Ovary (tissue), 9 donors: ENCODE data around the gene CARMIL3. TPM values are rescaled to one million over a fixed set of nuclear protein-coding genes. Genes with fewer than 3 reads are reported as not detected.
A peak's percentile ranks its signal among the peaks of the same experiment; 100 is the strongest.
"Not testable (repeated sequence)": the region's sequence is repeated elsewhere in the genome, so short reads cannot be mapped to it uniquely, and the experiment has no call there.

Experiments used
- DNase-seq, 5 donors: peaks; one replicate each; pipeline ENCODE4 v3.0.0-alpha.2; 2019 to 2020
- H3K27ac ChIP-seq, 2 donors: fragments of 200-600 bp; one replicate each; pipeline versions ENCODE4 v1.5.1 to v1.8.0; 2019 to 2022
- H3K27me3 ChIP-seq: fragments of 200-600 bp; one replicate; pipeline ENCODE4 v1.8.0; 2022
- H3K36me3 ChIP-seq: fragments of 200-600 bp; sonication (generic); one replicate; pipeline ENCODE4 v1.5.1; 2019
- H3K4me1 ChIP-seq: one replicate; pipeline ENCODE4 v1.8.1; 2013; ENCODE audit warnings: mild to moderate bottlenecking, moderate library complexity; ENCODE audit not compliant: insufficient read depth
- H3K4me3 ChIP-seq: fragments of 200-600 bp; sonication (generic); one replicate; pipeline ENCODE4 v1.5.1; 2017
- H3K9me3 ChIP-seq, 2 donors: fragments of 200-600 bp in 1 of 2; sonication (generic) in 1 of 2; one replicate each; pipeline versions ENCODE4 v1.5.1 to v1.8.1; 2013 to 2019; ENCODE audit warnings: mild to moderate bottlenecking in 1 of 2, moderate library complexity in 1 of 2
- EP300 ChIP-seq: sonication (generic); formaldehyde crosslinking; IDR thresholded peaks from one replicate; pipeline ENCODE4 v1.6.1; 2017; ENCODE audit warnings: antibody characterized with exemption
- POLR2A ChIP-seq: fragments of 450-650 bp; IDR thresholded peaks from one replicate; pipeline ENCODE4 v1.6.1; 2017; ENCODE audit warnings: antibody characterized with exemption, mild to moderate bottlenecking, moderate library complexity
- WGBS, 3 donors: extraction: QIAGEN DNeasy Blood & Tissue Kit in 1 of 3; methylation state at CpG; one replicate each; pipeline versions ENCODE4 v1.1.5 to v1.1.7; 2013 to 2017; 5-methylcytosine and 5-hydroxymethylcytosine counted together
- intact Hi-C, 4 donors: fragments of 100-400 bp; cut with DNase I; formaldehyde crosslinking; loops; one replicate each; pipeline versions ENCODE4 v1.11.0 to v1.15.1; 2022 to 2023
- polyA plus RNA-seq, 2 donors: library from polyadenylated mRNA; stranded (reverse); fragments of 200-250 nt in 1 of 2; fragments of 350-450 nt in 1 of 2; fragmentation: Illumina TruSeq in 1 of 2; extraction: RNeasy Lipid Tissue Mini Kit (QIAGEN cat#74804) in 1 of 2; gene quantifications; one replicate each; pipeline ENCODE4 v1.2.3, GENCODE V29; 2013 to 2014
- total RNA-seq, 7 donors: library from RNA; depleted of rRNA in 2 of 7; stranded (reverse); fragments of >200 nt in 2 of 7; fragmentation: NEBNext Ultra II Directional in 3 of 7; extraction: Animal tissue kit (Norgen Biotek cat#: 25700) in 3 of 7; gene quantifications; one replicate each; pipeline versions ENCODE4 v1.1.0 to v1.2.4, GENCODE V29; 2016 to 2023
- TF ChIP-seq, protein P1 (sequence below), 3 donors: fragments of 450-650 bp in 2 of 3; fragments of 200-600 bp in 1 of 3; IDR thresholded peaks; one replicate each; pipeline versions ENCODE4 v1.5.1 to v1.8.0; 2016 to 2022; ENCODE audit warnings: antibody characterized with exemption in 3 of 3, mild to moderate bottlenecking in 1 of 3
- donor health status: DM: no; HTN: no; CAD: no; lungs with moderate emphysema.
- donor health status: DM: no; HTN: no; CAD: no.
- donor health status: Bipolar disorder and iron deficiency.
- donor health status: DM: yes; HTN: yes; CAD: no.
- donor health status: DM: no; HTN: no; CAD: no.
- donor health status: DM: yes; HTN: yes; CAD: no.

The CARMIL3 gene
- total and polyA plus RNA-seq, 9 donors: 0.08 to 1.3 (median 0.25) TPM; not detected in 1

GRCh38 chr14:24032727-24033418 is 18.9 kb upstream of the CARMIL3 start:
- 68 to 72% (median 68%) methylated on average over 2 of the region's 2 CpGs for WGBS, 3 donors
- intact Hi-C loops: no loop called here
- peak in 1 of 5 donors; percentile 19 for DNase-seq
- Histone ChIP-seq H3K36me3 (no peaks in the 10 kb centered on the region), H3K9me3 (no peaks in the 10 kb centered on the region), H3K27me3 (no peaks in the 10 kb centered on the region), H3K27ac (no peak overlapping the region), H3K4me1 (no peaks in the 10 kb centered on the region), H3K4me3 (no peak overlapping the region)
- TF ChIP-seq POLR2A (no peak), EP300 (no peak)
- TF ChIP-seq, protein P1, sequence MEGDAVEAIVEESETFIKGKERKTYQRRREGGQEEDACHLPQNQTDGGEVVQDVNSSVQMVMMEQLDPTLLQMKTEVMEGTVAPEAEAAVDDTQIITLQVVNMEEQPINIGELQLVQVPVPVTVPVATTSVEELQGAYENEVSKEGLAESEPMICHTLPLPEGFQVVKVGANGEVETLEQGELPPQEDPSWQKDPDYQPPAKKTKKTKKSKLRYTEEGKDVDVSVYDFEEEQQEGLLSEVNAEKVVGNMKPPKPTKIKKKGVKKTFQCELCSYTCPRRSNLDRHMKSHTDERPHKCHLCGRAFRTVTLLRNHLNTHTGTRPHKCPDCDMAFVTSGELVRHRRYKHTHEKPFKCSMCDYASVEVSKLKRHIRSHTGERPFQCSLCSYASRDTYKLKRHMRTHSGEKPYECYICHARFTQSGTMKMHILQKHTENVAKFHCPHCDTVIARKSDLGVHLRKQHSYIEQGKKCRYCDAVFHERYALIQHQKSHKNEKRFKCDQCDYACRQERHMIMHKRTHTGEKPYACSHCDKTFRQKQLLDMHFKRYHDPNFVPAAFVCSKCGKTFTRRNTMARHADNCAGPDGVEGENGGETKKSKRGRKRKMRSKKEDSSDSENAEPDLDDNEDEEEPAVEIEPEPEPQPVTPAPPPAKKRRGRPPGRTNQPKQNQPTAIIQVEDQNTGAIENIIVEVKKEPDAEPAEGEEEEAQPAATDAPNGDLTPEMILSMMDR (IDR thresholded peaks at IDR 0.05): no peak

DNA sequence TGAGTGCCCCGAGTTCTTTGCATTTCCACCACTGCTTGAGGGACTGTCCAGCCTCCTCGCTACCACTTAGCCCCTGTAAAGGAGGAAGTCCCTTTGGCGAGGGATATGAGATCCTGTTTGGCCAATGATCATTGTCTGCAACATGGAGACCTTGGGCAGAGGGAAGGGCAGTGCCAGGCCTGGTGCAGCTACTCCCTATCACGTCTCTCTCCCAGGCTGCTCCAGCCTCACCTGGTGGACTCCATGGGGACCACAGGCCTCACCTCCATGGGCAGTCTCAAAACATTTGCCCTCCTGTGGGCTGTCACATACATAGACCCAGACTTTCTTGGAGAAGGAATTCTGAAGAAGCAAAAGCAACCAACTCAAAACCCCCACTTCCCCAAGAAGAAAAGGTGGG is 16.0 kb upstream of the CARMIL3 start:
- H3K36me3 ChIP-seq, DNase-seq, intact Hi-C loops, H3K9me3 ChIP-seq, H3K27me3 ChIP-seq, H3K4me1 ChIP-seq: not testable (repeated sequence)
- Histone ChIP-seq H3K27ac (peak overlapping the region in 1 of 2 donors; percentile 85), H3K4me3 (peak overlapping the region; percentile 56)
- whole genome bisulfite sequencing, 3 donors: 63 to 73% (median 71%) methylated on average over 3 to 4 of the region's 4 CpGs

DNA sequence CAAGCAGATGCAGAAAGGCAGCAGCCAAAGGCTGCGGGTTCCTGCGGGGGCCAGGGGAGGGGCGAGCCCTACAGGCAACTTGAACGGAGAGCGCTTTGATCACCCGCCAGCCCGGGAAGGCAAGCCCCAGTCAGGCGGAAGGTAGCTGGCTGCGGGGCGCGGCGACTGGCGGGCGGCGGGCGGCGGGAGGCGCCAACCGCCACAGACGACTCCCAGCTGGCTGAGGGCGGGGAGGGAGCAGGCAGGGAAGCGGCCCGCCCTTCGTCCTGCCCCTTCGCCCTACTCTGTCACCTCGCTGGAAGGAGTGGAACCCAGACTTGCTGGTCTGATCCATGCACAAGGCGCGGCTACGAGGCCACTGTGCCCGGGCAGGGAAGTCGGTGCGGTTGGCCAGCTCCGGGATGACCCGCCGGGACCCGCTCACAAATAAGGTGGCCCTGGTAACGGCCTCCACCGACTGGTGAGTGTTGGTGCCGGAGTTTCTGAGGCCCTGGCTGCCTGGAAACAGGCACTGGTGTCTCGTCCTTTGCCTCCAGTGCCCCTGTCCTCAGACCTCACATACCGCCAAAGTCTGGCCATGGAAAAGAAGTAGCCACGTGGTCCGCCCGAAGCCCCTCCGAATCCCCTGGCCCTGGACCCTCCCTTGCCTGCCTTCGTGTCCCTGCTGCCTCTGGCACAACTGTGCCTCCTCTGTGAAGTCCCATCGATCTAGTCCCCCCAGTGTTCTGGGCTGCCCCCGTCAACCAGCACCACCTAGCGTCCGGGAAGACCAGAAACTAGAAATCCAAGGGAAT is 15.4 kb upstream of the CARMIL3 start:
- TF ChIP-seq, protein P1 (IDR thresholded peaks at IDR 0.05): peak; percentile 62 to 69 (median 64)
- TF ChIP-seq POLR2A: peak; percentile 39
- TF ChIP-seq EP300: no peak

GRCh38 chr14:24036963-24037657 is 14.7 kb upstream of the CARMIL3 start:
- DNase-seq, H3K4me1 ChIP-seq, H3K36me3 ChIP-seq, H3K9me3 ChIP-seq, H3K27me3 ChIP-seq, intact Hi-C loops: not testable (repeated sequence)
- H3K4me3 ChIP-seq: peak overlapping the region; percentile 56
- peak overlapping the region; percentile 57 to 85 for H3K27ac ChIP-seq
- 45 to 49% (median 47%) methylated on average over 10 of the region's 10 CpGs for WGBS, 3 donors

More for the DNA sequence above, 15.4 kb upstream of the CARMIL3 start:
- Histone ChIP-seq H3K27me3 (no peaks in the 10 kb centered on the region), H3K4me3 (peak overlapping the region; percentile 56), H3K9me3 (no peaks in the 10 kb centered on the region), H3K36me3 (no peaks in the 10 kb centered on the region), H3K4me1 (no peaks in the 10 kb centered on the region), H3K27ac (peak overlapping the region; percentile 57 to 85)
- intact Hi-C loops: no loop called here
- peak; percentile 77 to 86 (median 80) for DNase-seq
- WGBS, 3 donors: 0 to 1% (median 1%) methylated on average over 33 to 50 of the region's 50 CpGs

- H3K27ac ChIP-seq: no peak overlapping the region
- 77 to 79% (median 77%) methylated on average over 14 of the region's 14 CpGs for WGBS, 3 donors
- H3K4me3 ChIP-seq: no peak overlapping the region
- no peaks in the 10 kb centered on the region for H3K9me3 ChIP-seq
- H3K27me3 ChIP-seq: no peaks in the 10 kb centered on the region
- H3K36me3 ChIP-seq: no peaks in the 10 kb centered on the region
- peak in 1 of 5 donors; percentile 24 for DNase-seq
- TF ChIP-seq, protein P1 (IDR thresholded peaks at IDR 0.05): no peak
- TF ChIP-seq POLR2A (no peak), EP300 (no peak)
- H3K4me1 ChIP-seq: no peaks in the 10 kb centered on the region
- intact Hi-C loops: no loop called here
Measured at GRCh38 chr14:24037658-24038037, 14.2 kb upstream of the CARMIL3 start.
